Progenitor cell of endocrine pancreas (in vitro differentiated cells): ENCODE data around the gene RNF125. TPM values are rescaled to one million over a fixed set of nuclear protein-coding genes. Genes with fewer than 3 reads are reported as not detected.

ENCODE experiments used
- DNase-seq: peaks from one replicate; pipeline ENCODE4 v3.0.0; 2021; ENCODE audit warnings: low spot score; ENCODE audit not compliant: unreplicated experiment
- H3K27ac Mint-ChIP-seq: 2 replicates; pipeline ENCODE4 v1.8.0; 2021; ENCODE audit warnings: mild to moderate bottlenecking, moderate library complexity, mixed read lengths
- H3K27me3 Mint-ChIP-seq: 2 replicates; pipeline ENCODE4 v1.8.0; 2021; ENCODE audit warnings: mixed read lengths
- H3K36me3 Mint-ChIP-seq: 2 replicates; pipeline ENCODE4 v1.8.0; 2022; ENCODE audit warnings: mixed read lengths; ENCODE audit not compliant: insufficient read depth
- H3K4me1 Mint-ChIP-seq: 2 replicates; pipeline ENCODE4 v1.8.0; 2021; ENCODE audit warnings: low read depth, mixed read lengths
- H3K4me3 Mint-ChIP-seq: 2 replicates; pipeline ENCODE4 v1.8.0; 2021; ENCODE audit warnings: low read depth, mild to moderate bottlenecking, moderate library complexity, mixed read lengths
- H3K9me3 Mint-ChIP-seq: 2 replicates; pipeline ENCODE4 v1.8.0; 2021; ENCODE audit warnings: low read depth, mixed read lengths
- total RNA-seq: library from RNA; stranded (reverse); gene quantifications from 2 replicates; pipeline ENCODE4 v1.2.1, GENCODE V29; 2021
- TF ChIP-seq, protein P1 (sequence below): fragments of 200-600 bp; sonication (generic); IDR thresholded peaks from one replicate; pipeline ENCODE4 v1.5.0; 2021; ENCODE audit warnings: antibody characterized with exemption, mild to moderate bottlenecking; ENCODE audit not compliant: unreplicated experiment

RNF125 gene
- total RNA-seq, 1 donor from 2014 or later = 2.6 TPM

DNA sequence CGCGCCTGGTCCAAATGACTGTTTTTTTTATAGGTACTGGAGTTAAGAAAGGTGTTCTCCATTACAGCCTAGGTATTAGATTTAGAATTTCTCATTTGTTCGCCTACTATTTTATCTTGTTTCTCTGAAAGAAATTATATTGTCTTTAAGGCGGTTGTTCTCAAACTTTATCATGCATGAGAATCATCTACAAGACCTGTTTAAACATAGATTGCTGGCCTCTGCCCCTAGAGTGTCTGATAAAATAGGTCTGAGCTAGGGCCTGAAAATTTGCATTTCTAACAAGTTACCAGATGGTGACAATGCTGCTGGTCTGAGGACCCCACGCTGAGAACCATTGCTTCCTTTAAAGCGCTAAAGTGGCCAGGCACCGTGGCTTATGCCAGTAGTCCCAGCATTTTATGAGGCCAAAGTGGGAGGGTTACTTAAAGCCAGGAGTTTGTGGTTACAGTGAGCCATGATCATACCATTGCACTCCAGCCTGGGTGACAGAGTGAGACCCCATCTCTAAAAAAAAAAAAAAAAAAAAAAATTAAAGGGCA is 39.1 kb downstream of the RNF125 start:
- Mint-ChIP-seq H3K36me3 (peaks cover 1% of the 10 kb centered on the region), H3K4me1 (peaks cover 1% of the 10 kb centered on the region), H3K27ac (no peak overlapping the region), H3K9me3 (no peaks in the 10 kb centered on the region), H3K4me3 (no peak overlapping the region), H3K27me3 (no peaks in the 10 kb centered on the region)
- TF ChIP-seq, protein P1, sequence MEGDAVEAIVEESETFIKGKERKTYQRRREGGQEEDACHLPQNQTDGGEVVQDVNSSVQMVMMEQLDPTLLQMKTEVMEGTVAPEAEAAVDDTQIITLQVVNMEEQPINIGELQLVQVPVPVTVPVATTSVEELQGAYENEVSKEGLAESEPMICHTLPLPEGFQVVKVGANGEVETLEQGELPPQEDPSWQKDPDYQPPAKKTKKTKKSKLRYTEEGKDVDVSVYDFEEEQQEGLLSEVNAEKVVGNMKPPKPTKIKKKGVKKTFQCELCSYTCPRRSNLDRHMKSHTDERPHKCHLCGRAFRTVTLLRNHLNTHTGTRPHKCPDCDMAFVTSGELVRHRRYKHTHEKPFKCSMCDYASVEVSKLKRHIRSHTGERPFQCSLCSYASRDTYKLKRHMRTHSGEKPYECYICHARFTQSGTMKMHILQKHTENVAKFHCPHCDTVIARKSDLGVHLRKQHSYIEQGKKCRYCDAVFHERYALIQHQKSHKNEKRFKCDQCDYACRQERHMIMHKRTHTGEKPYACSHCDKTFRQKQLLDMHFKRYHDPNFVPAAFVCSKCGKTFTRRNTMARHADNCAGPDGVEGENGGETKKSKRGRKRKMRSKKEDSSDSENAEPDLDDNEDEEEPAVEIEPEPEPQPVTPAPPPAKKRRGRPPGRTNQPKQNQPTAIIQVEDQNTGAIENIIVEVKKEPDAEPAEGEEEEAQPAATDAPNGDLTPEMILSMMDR = no peak
- DNase-seq = no peak

DNA sequence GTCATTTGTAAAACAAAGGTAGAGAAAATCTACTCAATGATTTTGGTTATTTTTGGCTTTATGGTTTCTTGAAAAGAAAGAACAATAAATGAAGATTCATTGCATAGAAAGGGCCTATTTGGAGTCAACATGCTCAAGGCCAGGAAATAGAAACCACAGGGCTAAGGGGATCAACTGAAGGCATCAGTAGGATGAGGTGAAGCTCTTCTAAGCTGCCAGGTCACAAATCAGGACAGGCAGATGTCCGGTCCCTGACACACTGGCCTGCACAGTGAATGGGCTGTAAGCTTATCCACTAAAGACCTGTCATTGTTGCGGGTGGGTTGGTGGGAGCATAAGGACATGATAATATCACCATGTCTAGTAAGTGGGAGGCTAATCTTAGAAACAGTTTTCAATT is 41.4 kb downstream of the RNF125 start:
- DNase-seq = no peak
- Mint-ChIP-seq H3K36me3 (peaks cover 1% of the 10 kb centered on the region), H3K27ac (no peak overlapping the region), H3K27me3 (no peaks in the 10 kb centered on the region), H3K4me3 (no peak overlapping the region), H3K9me3 (no peaks in the 10 kb centered on the region), H3K4me1 (peaks cover 1% of the 10 kb centered on the region)
- TF ChIP-seq, protein P1 = no peak

DNA sequence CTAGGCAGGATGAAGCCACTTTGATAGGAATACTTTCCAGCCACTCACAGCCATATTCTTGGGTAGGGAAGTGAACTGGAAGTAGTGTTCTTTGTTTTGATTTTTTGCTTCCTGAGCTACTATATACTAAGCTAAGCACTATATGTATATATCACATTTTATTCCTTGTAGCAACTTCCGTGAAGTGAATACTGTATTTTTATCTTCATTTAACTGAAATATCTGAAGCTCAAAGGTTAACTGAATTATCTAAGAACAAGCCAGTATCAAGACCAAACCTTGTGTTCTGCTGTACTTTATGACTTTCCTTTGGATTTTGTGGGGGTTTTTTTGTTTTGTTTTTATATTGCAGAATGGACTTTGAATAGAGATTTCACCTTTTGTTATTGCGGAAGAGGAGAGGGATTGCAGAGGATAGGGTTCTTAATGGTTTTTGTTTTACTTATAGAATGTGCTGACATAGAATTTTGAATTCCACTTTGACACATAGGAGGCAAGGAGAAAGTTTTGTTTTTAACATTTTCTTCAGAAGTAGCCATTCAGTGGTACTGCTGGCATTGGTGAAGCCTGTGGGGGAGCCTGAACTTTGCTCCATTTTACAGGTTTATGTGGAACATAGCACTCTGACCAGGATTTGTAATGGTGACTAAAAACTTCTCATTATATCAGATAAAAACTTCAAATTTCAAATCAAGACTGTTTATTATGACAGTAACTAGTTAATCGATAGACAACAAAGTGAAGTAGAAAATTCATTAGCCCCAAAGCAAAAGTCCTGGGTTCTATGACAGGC is 48.9 kb downstream of the RNF125 start:
- Mint-ChIP-seq H3K4me1 (no peaks in the 10 kb centered on the region), H3K27ac (peak overlapping the region; percentile 7), H3K4me3 (no peak overlapping the region), H3K9me3 (no peaks in the 10 kb centered on the region), H3K27me3 (no peaks in the 10 kb centered on the region), H3K36me3 (peaks cover 2% of the 10 kb centered on the region)
- DNase-seq = no peak
- TF ChIP-seq, protein P1 = no peak

DNA sequence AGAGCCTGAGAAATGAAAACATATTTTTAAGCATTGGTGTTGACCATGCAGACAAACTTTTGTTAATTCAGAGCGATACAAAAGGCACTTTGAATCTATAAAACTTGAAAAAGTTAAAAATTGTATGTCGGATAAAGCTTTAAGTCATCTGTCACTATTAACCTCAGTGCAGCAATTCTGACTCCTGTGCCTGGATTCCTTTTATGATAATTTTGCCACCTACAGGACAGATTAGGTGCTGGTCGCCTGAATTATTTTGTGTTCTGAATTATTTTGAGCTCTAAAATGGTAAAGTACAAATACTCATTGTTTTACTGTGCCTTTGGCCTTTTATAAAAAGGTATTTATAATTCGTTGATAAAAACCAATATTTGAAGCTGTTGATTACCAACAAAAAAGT is 53.7 kb downstream of the RNF125 start:
- no peak for DNase-seq

DNA sequence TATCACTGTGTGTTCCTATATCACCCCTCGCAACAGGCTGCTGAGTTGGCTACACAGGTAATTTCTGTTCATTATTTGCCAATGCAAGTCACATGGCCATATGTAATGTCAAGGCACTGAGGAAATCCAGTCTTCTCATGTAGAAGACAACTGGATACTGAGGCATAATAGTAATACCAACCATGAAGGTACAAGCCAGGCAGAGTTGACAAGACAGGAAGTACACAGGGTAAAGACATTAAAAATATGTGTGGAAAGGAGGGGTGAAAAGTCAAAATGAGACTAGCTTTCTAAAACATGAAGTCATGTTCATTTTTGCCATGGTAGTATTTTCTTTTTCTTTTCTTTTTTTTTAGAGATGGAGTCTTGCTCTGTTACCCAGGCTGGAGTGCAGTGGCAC is 55.6 kb downstream of the RNF125 start:
- no peak for DNase-seq
- Mint-ChIP-seq H3K36me3 (no peaks in the 10 kb centered on the region), H3K4me1 (no peaks in the 10 kb centered on the region), H3K9me3 (no peaks in the 10 kb centered on the region), H3K27me3 (no peaks in the 10 kb centered on the region), H3K27ac (no peak overlapping the region), H3K4me3 (no peak overlapping the region)
- TF ChIP-seq, protein P1 = no peak

More for the DNA sequence above, 53.7 kb downstream of the RNF125 start:
- Mint-ChIP-seq H3K36me3 (peaks cover 2% of the 10 kb centered on the region), H3K4me1 (no peaks in the 10 kb centered on the region), H3K27ac (no peak overlapping the region), H3K4me3 (no peak overlapping the region), H3K27me3 (no peaks in the 10 kb centered on the region), H3K9me3 (no peaks in the 10 kb centered on the region)
- TF ChIP-seq, protein P1 = peak; percentile 55
